ENCODE measurements around the gene BCL11A. TPM values are rescaled to one million over a fixed set of nuclear protein-coding genes. Genes with fewer than 3 reads are reported as not detected.

Gene BCL11A
- total and polyA plus RNA-seq, 4 donors, result 0.08 to 8.5 (median 0.47) TPM

DNA sequence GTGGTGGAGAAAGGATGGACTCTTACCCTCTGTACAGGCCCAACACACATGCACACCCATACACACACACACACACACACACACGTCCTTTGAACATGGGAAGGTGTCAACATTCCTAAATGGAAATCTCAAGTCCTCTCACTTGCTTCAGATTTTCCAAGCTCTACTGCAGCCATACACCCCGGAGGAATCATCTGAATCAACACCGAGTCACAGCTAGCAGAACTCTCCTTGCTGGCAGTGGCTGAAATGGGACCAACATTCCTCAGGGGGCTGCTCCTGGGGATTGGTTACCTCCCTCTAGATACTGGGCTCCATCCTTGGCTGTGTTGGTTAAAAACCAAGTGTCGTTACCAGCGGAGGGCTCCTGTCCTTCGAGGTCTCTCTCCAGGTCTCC is 112.7 kb downstream of the BCL11A start:
- no peak overlapping the region for H3K27ac ChIP-seq (ENCODE audit: low read depth in 1 of 2, low read length in 2 of 2)
- no peaks in the 10 kb centered on the region for H3K36me3 ChIP-seq (ENCODE audit: control insufficient read depth in 4 of 4, insufficient read depth in 3 of 4, low read depth in 1 of 4, low read length in 3 of 4)
- no peak overlapping the region for H3K9ac ChIP-seq (ENCODE audit: low read depth in 1 of 2, low read length in 2 of 2)
- no peak for DNase-seq (ENCODE audit: low spot score)
- no peaks in the 10 kb centered on the region for H3K4me1 ChIP-seq (ENCODE audit: control insufficient read depth in 4 of 4, insufficient read depth in 4 of 4, low read length in 3 of 4)
- no peak overlapping the region for H3K4me3 ChIP-seq (ENCODE audit: low read depth in 1 of 3, low read length in 3 of 3)
- no peaks in the 10 kb centered on the region for H3K9me3 ChIP-seq (ENCODE audit: control insufficient read depth in 4 of 4, low read length in 3 of 4)
- WGBS, result 92% methylated on average over 6 of the region's 6 CpGs
- H3K27me3 ChIP-seq (ENCODE audit: control insufficient read depth in 4 of 4, insufficient read depth in 4 of 4, low read length in 3 of 4), result no peaks in the 10 kb centered on the region
- TF ChIP-seq FOXA1 (IDR thresholded peaks at IDR 0.05) (no peak), NR2F2 (IDR thresholded peaks at IDR 0.05) (no peak), HNF4G (IDR thresholded peaks at IDR 0.05) (no peak), TAF1 (conservative IDR thresholded peaks at IDR 0.05) (no peak), RAD21 (IDR thresholded peaks at IDR 0.05) (no peak), ZBTB33 (IDR thresholded peaks at IDR 0.05) (no peak), HNF4A (conservative IDR thresholded peaks at IDR 0.05) (no peak), SP1 (IDR thresholded peaks at IDR 0.05) (no peak), JUND (IDR thresholded peaks at IDR 0.05) (no peak), GABPA (IDR thresholded peaks at IDR 0.05 in 1 of 2, conservative IDR thresholded peaks at IDR 0.05 in 1 of 2) (no peak), RXRA (IDR thresholded peaks at IDR 0.05) (no peak), YY1 (IDR thresholded peaks at IDR 0.05) (no peak), ATF3 (IDR thresholded peaks at IDR 0.05) (no peak)
- TF ChIP-seq, protein P1, sequence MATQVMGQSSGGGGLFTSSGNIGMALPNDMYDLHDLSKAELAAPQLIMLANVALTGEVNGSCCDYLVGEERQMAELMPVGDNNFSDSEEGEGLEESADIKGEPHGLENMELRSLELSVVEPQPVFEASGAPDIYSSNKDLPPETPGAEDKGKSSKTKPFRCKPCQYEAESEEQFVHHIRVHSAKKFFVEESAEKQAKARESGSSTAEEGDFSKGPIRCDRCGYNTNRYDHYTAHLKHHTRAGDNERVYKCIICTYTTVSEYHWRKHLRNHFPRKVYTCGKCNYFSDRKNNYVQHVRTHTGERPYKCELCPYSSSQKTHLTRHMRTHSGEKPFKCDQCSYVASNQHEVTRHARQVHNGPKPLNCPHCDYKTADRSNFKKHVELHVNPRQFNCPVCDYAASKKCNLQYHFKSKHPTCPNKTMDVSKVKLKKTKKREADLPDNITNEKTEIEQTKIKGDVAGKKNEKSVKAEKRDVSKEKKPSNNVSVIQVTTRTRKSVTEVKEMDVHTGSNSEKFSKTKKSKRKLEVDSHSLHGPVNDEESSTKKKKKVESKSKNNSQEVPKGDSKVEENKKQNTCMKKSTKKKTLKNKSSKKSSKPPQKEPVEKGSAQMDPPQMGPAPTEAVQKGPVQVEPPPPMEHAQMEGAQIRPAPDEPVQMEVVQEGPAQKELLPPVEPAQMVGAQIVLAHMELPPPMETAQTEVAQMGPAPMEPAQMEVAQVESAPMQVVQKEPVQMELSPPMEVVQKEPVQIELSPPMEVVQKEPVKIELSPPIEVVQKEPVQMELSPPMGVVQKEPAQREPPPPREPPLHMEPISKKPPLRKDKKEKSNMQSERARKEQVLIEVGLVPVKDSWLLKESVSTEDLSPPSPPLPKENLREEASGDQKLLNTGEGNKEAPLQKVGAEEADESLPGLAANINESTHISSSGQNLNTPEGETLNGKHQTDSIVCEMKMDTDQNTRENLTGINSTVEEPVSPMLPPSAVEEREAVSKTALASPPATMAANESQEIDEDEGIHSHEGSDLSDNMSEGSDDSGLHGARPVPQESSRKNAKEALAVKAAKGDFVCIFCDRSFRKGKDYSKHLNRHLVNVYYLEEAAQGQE (IDR thresholded peaks at IDR 0.05), result no peak
- TF ChIP-seq, protein P2, sequence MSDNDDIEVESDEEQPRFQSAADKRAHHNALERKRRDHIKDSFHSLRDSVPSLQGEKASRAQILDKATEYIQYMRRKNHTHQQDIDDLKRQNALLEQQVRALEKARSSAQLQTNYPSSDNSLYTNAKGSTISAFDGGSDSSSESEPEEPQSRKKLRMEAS (IDR thresholded peaks at IDR 0.05), result no peak
- TF ChIP-seq, protein P3, sequence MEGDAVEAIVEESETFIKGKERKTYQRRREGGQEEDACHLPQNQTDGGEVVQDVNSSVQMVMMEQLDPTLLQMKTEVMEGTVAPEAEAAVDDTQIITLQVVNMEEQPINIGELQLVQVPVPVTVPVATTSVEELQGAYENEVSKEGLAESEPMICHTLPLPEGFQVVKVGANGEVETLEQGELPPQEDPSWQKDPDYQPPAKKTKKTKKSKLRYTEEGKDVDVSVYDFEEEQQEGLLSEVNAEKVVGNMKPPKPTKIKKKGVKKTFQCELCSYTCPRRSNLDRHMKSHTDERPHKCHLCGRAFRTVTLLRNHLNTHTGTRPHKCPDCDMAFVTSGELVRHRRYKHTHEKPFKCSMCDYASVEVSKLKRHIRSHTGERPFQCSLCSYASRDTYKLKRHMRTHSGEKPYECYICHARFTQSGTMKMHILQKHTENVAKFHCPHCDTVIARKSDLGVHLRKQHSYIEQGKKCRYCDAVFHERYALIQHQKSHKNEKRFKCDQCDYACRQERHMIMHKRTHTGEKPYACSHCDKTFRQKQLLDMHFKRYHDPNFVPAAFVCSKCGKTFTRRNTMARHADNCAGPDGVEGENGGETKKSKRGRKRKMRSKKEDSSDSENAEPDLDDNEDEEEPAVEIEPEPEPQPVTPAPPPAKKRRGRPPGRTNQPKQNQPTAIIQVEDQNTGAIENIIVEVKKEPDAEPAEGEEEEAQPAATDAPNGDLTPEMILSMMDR (IDR thresholded peaks at IDR 0.05; ENCODE audit: low read depth, low read length, missing input control), result no peak

All from liver (tissue), 9 donors.